Activated CD8-positive, alpha-beta memory T cell treated with anti-CD3 and anti-CD28 coated beads, Interleukin-2, amount 10 ng/mL, durations not matched to agents 7 days and 5 days (primary cell): ENCODE results near the gene LBX1. TPM values are rescaled to one million over a fixed set of nuclear protein-coding genes. Genes with fewer than 3 reads are reported as not detected.

Experiments
- ATAC-seq: fragments of 150-1000 bp; cut with Tn5 transposase; one replicate; pipeline ENCODE4 v1.10.0; 2021; ENCODE audit warnings: moderate library complexity
- CTCF ChIA-PET: fragments of 350-600 bp; sonication (Branson Sonifier 250); formaldehyde crosslinking; loops from one replicate; lab custom pipeline; 2021; ENCODE audit warnings: antibody characterized with exemption; lab: Charles Lee
- DNase-seq: peaks from one replicate; pipeline ENCODE4 v3.0.0-alpha.2; 2020
- H3K27ac Mint-ChIP-seq: one replicate; pipeline ENCODE4 v1.8.0; 2021; ENCODE audit warnings: mild to moderate bottlenecking, mixed read lengths
- H3K27me3 Mint-ChIP-seq: one replicate; pipeline ENCODE4 v1.8.0; 2021; ENCODE audit warnings: mixed read lengths
- H3K36me3 Mint-ChIP-seq: one replicate; pipeline ENCODE4 v1.8.0; 2021; ENCODE audit warnings: mild to moderate bottlenecking, mixed read lengths
- H3K4me1 Mint-ChIP-seq: one replicate; pipeline ENCODE4 v1.8.0; 2021; ENCODE audit warnings: mixed read lengths
- H3K4me3 Mint-ChIP-seq: one replicate; pipeline ENCODE4 v1.8.0; 2021; ENCODE audit warnings: mild to moderate bottlenecking, moderate library complexity, mixed read lengths
- H3K9me3 Mint-ChIP-seq: one replicate; pipeline ENCODE4 v1.8.0; 2022; ENCODE audit warnings: low read depth, mixed read lengths
- total RNA-seq, 2 experiments: library from RNA; stranded (reverse); gene quantifications; one replicate each; pipeline ENCODE4 v1.2.3, GENCODE V29; 2021

Gene LBX1
- total RNA-seq, 2 experiments from 2014 or later, result not detected

DNA sequence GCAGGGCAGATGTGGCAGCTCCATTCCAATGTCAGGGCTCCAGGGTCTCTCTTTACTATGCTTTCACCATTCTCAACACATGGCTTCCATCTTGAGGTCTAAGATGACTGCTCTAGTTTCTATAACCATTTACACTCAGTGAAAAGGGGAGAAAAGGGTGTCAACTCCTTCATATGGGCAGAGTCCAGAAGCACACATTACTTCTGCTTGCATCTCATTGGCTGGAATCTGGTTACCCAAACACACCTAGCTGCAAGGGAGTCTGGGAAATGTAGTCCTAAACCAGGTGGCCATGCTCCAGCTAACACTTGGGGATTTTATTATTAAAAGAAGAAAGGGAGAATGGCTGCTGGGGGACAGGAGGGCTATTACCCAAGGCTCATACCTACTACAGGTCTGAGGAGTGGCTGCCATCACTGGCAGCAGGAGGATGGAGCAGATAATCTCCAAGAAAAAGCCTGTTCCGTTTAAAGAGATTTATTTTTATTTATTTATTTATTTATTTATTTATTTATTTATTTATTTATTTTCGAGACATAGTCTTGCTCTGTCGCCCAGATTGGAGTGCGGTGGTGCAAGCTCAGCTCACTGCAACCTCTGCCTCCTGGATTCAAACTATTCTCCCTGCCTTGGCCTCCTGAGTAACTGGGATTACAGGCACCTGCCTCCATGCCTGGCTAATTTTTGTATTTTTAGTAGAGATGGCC is 29.1 kb upstream of the LBX1 start:
- Mint-ChIP-seq H3K9me3 (peaks cover 2% of the 10 kb centered on the region), H3K4me1 (no peaks in the 10 kb centered on the region), H3K36me3 (no peaks in the 10 kb centered on the region), H3K4me3 (no peak overlapping the region), H3K27ac (no peak overlapping the region), H3K27me3 (peaks cover 34% of the 10 kb centered on the region)
- ATAC-seq (peak; percentile 39), DNase-seq (no peak)
- CTCF ChIA-PET, result interaction anchor here (0.9 to 1.1 kb wide), 2 partner anchors 14 to 15 kb away, joined by 3 read pairs; no protein-coding TSS in a partner anchor

DNA sequence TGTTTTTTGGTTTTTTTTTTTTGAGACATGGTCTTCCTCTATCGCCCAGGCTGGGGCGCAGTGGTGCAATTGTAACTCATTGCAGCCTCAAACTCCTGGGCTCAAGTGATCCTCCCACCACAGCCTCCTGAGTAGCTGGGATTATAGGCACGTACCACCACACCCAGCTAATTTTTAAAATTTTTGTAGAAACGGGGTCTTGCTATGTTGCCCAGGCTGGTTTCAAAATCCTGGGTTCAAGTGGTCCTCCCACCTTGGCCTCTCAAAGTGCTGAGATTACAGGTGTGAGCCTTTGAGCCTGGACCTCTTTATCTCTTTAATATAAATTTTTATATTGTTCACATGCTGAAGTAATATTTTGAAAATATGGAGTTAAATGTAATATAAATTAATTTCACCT is 28.2 kb upstream of the LBX1 start:
- peaks cover 28% of the 10 kb centered on the region for H3K27me3 Mint-ChIP-seq
- H3K4me3 Mint-ChIP-seq, result no peak overlapping the region
- H3K4me1 Mint-ChIP-seq, result no peaks in the 10 kb centered on the region
- ATAC-seq, result no peak
- CTCF ChIA-PET, result interaction anchor here (0.7 to 1.1 kb wide), 2 partner anchors 14 to 45 kb away, joined by 3 to 4 read pairs; no protein-coding TSS in a partner anchor
- no peaks in the 10 kb centered on the region for H3K36me3 Mint-ChIP-seq
- peaks cover 2% of the 10 kb centered on the region for H3K9me3 Mint-ChIP-seq
- DNase-seq, result no peak
- H3K27ac Mint-ChIP-seq, result no peak overlapping the region

DNA sequence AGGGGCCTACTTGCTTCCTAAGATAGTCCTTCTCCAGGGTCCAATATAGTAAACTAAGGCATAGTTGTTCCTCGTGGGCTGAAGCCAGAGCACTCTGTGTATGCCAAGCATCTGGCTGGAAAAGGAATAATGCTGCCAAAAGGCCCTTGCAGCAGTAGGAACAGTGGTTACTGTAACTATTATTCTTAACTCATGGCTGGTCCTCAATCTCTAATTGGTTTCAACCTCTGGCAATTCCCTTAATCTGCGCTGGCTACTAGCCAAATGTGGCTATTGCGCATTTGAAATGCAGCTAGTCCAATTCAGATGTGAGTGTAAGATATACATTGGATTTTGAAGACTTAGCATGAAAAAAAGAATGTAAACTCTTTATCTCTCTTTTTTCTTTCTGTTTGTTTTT is 27.8 kb upstream of the LBX1 start:
- Mint-ChIP-seq H3K27me3 (peaks cover 25% of the 10 kb centered on the region), H3K27ac (no peak overlapping the region), H3K4me1 (no peaks in the 10 kb centered on the region), H3K9me3 (peaks cover 2% of the 10 kb centered on the region), H3K4me3 (no peak overlapping the region), H3K36me3 (no peaks in the 10 kb centered on the region)
- no peak for ATAC-seq
- CTCF ChIA-PET, result interaction anchor here (0.7 to 1.1 kb wide), 2 partner anchors 13 to 45 kb away, joined by 3 to 4 read pairs; no protein-coding TSS in a partner anchor
- DNase-seq, result no peak

DNA sequence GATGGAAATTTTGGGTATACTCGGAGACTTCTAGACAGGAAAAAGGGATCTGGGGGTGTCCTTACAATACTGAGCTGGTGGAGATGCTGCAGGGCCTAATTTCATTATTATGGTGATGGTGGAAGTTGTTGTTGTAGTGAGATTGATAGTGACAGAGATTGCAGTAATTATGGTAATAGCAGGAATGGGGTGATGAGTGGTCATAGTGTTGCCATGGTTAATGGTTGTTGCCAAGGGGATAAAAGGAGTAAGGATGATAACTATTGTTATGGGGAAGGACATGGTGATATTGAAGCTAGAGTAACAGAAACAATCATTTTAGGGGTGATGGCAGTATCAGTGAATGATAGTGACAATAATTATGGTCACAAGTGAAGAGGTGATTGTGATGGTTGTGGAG is 27.1 kb upstream of the LBX1 start:
- CTCF ChIA-PET, result no interaction called here
- no peak for DNase-seq
- Mint-ChIP-seq H3K36me3 (no peaks in the 10 kb centered on the region), H3K4me3 (no peak overlapping the region), H3K27me3 (peaks cover 25% of the 10 kb centered on the region), H3K4me1 (no peaks in the 10 kb centered on the region), H3K9me3 (peaks cover 2% of the 10 kb centered on the region), H3K27ac (no peak overlapping the region)
- ATAC-seq, result no peak

DNA sequence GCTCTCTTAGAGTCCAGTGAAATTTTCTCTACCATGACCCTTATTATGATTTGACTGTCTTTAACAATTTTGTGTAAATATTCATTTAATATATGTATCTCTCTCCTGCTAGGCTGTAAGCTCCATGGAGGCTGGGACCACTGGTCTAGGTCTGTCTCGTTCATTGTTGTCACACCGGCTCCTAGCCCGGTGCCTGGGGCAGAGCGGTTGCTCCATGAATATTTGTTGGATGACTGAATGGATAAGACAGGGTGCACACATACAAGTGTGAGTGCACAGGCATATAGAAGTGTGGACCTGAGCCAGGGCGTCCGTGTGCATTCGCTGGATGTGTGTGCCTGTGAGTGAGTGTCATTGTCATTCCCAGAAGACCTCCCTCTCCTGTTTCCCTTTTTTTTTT is 20.9 kb upstream of the LBX1 start:
- H3K27ac Mint-ChIP-seq, result no peak overlapping the region
- H3K4me1 Mint-ChIP-seq, result no peaks in the 10 kb centered on the region
- ATAC-seq (no peak), DNase-seq (no peak)
- no peak overlapping the region for H3K4me3 Mint-ChIP-seq
- H3K9me3 Mint-ChIP-seq, result no peaks in the 10 kb centered on the region
- no peaks in the 10 kb centered on the region for H3K36me3 Mint-ChIP-seq
- CTCF ChIA-PET, result no interaction called here
- peaks cover 35% of the 10 kb centered on the region for H3K27me3 Mint-ChIP-seq

DNA sequence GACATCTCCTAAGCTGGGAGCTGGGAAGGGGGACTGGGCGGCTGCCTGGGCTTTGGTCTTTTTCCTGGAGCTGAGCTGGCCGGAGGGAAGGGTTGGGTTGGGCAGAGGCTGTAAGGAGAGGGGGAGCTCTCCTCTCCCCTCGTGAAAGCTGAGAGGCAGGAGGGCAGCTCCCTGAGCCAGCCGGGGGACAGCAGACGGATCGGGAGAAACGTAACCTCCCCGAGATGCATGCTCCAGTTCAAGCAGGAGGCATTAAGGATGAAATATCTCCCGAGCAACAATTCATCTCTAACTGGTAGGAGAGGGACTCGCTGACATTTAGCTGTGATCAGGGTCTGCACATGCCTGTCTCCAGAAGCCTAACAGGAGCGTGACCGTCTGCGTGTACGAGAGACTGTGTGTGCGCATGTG is 19.9 kb upstream of the LBX1 start:
- DNase-seq (no peak), ATAC-seq (no peak)
- Mint-ChIP-seq H3K4me3 (no peak overlapping the region), H3K9me3 (no peaks in the 10 kb centered on the region), H3K27me3 (peaks cover 39% of the 10 kb centered on the region), H3K27ac (no peak overlapping the region), H3K4me1 (no peaks in the 10 kb centered on the region), H3K36me3 (no peaks in the 10 kb centered on the region)
- CTCF ChIA-PET, result no interaction called here

DNA sequence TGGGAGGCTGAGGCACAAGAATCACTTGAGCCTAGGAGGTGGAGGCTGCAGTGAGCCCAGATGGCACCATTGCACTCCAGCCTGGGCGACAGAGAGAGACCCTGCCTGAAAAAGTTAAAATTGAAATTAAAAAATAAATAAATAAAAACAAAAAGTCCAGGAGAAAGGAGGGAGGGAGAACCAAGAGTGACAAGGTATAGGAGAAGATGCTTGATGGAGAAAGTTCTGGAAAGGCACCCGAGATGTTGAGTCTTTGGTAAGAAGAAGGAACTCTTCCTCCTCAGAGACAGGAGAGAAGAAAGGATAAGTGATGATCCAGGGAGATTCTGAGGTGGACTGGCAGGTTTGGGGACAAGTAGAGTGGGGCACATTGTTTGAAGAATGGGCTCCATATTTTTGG is 17.4 kb upstream of the LBX1 start:
- Mint-ChIP-seq H3K27me3 (peaks cover 44% of the 10 kb centered on the region), H3K9me3 (no peaks in the 10 kb centered on the region), H3K27ac (no peak overlapping the region), H3K36me3 (no peaks in the 10 kb centered on the region), H3K4me3 (no peak overlapping the region), H3K4me1 (no peaks in the 10 kb centered on the region)
- DNase-seq, result no peak
- CTCF ChIA-PET, result no interaction called here
- no peak for ATAC-seq

DNA sequence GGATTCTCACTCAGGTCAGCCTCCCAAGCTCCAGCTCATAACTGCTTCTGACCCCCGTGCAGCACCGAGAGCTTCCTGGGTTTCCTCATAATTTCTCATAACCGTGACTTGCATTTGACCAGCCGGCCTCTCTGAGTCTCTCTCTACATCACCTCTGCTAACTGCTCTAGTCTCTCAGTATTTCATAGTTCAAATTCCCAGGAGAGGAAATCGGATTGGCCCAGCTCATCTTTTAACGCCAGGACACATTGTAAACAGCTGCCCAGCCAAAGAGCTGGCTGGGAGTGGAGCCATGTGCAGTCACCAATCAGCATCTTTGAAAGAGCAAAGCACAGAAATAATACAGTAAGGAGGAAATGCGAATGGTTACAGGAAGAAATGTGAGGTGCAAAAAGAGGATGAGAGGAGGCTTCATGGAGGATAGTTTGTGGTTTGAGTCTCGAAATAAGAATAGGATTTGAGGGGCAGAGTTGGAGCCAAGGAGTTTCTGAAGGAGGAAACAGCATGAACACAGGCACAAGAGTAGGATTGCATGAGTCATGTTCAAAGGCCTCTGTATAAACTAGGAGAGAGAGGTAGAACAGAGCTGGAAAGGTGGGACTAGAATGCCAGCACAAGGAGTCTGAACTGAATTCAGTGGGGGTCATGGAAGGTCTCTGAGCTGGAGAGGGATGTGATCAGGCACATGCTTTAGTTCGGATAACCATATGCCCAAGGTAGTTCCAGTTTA is 15.2 kb upstream of the LBX1 start:
- ATAC-seq (no peak), DNase-seq (no peak)
- Mint-ChIP-seq H3K9me3 (no peaks in the 10 kb centered on the region), H3K27ac (no peak overlapping the region), H3K36me3 (no peaks in the 10 kb centered on the region), H3K4me1 (no peaks in the 10 kb centered on the region), H3K27me3 (peaks cover 43% of the 10 kb centered on the region), H3K4me3 (no peak overlapping the region)
- CTCF ChIA-PET, result interaction anchor here (0.8 to 1.5 kb wide), 4 partner anchors 13 to 102 kb away, joined by 3 to 4 read pairs (median 3); no protein-coding TSS in a partner anchor

DNA sequence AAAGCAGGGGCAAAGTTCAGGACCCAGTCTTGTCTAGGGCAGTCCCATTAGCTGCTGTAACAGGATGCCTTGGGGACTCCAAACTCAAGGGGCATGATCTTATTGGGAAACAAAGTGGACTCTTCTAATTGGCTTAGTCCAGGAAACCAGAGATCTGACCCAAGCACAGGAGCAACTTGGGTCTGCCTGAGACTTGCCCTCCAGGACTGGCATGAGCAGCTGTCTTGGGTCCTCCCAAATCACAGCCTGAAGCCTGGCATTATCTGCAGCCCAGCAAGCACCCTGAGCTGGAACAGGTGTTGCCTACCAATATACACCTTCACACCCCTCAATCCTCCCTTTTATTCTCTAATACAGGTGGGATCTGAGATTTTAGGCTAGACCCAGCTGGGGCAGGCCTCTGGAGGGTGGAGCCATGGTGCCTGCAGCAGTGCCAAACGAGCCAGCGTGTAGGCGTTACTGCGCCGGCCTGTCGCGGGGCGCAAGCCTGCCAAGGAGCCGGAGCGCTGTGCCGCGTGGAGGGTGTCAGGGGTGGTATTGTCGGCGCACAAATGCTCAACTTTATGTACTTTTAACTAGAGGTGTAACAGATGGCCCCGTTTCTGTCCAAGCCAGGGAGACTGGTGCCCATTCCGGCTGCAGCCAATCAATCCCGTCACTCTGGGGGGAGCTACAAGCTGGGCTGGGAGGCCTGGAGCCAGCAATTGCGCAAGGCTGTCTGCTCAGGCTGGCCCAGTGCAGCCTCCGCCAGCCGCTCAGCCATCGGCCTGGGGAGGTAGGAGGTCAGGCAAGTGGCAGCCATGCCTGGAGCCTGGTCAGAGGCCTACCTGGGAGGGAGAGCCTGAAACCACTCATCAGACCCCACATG is 12.8 kb upstream of the LBX1 start:
- CTCF ChIA-PET, result interaction anchor here (1.3 kb wide), 1 partner anchor 225 kb away, joined by 3 read pairs; no protein-coding TSS in a partner anchor
- Mint-ChIP-seq H3K27me3 (peaks cover 59% of the 10 kb centered on the region), H3K4me1 (peaks cover 5% of the 10 kb centered on the region), H3K9me3 (no peaks in the 10 kb centered on the region), H3K27ac (no peak overlapping the region), H3K4me3 (no peak overlapping the region), H3K36me3 (no peaks in the 10 kb centered on the region)
- ATAC-seq (no peak), DNase-seq (no peak)

DNA sequence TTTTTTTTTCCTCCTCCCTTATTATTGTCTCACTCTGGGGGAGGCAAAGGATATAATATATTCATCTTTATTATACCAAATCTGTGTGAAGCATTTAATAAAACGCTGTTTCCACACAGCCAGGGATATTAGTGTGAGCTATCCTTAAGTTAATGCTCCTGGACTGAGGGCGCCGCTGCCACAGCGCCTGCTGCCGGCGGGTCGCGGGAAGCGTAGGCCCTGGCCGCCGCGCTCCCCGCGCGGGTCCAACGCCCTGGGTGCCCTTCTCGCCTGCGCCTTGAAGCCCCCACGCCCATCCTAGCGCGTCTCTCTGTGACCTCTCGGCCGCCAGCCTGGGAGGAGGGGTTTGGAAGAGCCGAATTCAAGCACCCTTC is 9.5 kb upstream of the LBX1 start:
- CTCF ChIA-PET, result interaction anchor here (0.6 to 5.7 kb wide), 8 partner anchors 12 to 500 kb away, joined by 3 to 33 read pairs (median 4); no protein-coding TSS in a partner anchor
- Mint-ChIP-seq H3K36me3 (no peaks in the 10 kb centered on the region), H3K27ac (no peak overlapping the region), H3K4me3 (no peak overlapping the region), H3K9me3 (no peaks in the 10 kb centered on the region), H3K27me3 (peaks cover 69% of the 10 kb centered on the region), H3K4me1 (peaks cover 8% of the 10 kb centered on the region)
- peak; percentile 55 for ATAC-seq
- DNase-seq, result no peak

DNA sequence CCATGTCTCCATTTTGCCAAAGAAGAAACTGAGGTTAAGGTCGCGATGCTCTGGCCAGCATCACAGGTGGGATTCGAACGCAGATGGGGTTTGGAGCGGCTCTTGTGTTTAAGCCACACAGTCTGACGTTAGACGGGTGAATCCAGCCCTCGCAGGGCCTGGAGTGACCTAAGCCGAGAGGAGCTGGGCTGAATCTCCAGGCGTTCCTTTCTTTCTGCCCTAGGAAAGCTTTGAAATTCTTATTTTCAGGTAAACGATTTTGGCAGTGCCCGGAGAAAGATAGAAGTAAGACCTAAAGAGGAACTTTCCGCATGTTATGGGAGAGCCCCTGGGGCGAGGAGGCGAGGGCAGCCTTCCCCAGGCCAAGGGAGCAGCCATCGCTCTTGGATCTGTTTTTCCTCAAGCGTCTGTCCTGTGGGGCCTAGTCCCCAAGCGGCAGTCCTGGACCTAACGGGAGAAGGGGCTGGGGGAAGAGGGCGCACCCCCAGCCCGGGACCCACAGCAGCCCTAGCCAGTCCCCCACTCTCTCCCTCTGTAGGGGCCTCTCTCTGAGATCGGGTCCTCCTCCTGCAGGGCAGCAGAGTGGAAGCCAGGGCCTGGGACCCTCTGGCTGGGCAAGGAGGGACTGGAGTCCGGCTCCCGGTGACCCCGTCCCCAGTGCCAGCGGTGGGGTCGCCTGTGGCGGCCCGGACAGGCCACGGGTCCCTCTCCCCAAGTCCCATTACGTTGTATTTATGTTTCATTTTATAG is 8.9 kb upstream of the LBX1 start:
- no peak overlapping the region for H3K4me3 Mint-ChIP-seq
- ATAC-seq (no peak), DNase-seq (no peak)
- no peaks in the 10 kb centered on the region for H3K36me3 Mint-ChIP-seq
- H3K27me3 Mint-ChIP-seq, result peaks cover 71% of the 10 kb centered on the region
- H3K9me3 Mint-ChIP-seq, result no peaks in the 10 kb centered on the region
- H3K27ac Mint-ChIP-seq, result no peak overlapping the region
- CTCF ChIA-PET, result interaction anchor here (0.6 to 5.7 kb wide), 12 partner anchors 12 to 500 kb away, joined by 3 to 33 read pairs (median 3); no protein-coding TSS in a partner anchor
- peaks cover 8% of the 10 kb centered on the region for H3K4me1 Mint-ChIP-seq

DNA sequence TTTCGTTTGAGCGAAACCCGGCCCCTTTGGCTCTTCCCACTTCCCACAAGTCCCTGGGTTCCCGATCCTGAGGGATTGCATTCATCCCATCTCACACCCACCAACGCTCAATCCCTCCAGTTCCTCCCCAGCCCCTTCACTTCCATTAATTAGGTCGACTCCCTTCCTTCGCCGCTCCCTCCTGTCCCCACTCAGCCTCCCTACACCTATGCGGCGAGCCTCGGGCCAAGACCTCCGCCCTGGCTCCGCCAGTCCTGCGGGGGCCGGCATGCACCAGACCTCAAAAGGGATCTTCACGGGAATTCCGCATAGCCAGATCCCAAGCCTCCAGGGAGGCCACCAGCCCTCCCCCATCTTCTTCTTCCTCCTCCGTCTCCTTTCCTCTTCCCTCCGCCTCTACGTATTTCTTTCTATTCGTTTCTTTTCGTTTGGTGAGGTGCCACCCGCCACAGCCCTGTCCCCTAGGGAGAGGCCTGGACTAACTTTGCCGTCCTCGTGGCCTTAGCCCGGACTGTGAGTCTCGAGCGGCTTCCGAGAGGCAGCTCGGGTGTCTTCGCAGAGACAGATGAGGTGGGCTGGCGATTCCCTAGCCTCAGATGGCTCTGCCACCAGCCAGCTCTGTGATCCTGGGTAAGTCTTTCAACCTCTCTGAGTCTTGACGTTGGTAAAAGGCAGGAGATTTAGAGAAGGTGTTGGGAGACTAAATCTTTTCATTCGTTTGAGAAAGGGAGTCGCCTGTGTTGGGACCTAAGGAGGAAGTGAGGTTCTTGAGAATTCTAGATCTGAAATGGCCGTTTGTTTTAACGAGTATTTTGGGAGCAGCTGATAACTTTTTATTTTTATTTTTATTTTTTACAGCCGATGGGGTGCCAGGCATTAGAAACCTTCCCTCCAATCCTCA is 8.1 kb upstream of the LBX1 start:
- CTCF ChIA-PET, result interaction anchor here (0.8 to 5.7 kb wide), 9 partner anchors 11 to 95 kb away, joined by 3 to 33 read pairs (median 3); no protein-coding TSS in a partner anchor
- Mint-ChIP-seq H3K4me3 (no peak overlapping the region), H3K9me3 (no peaks in the 10 kb centered on the region), H3K27me3 (peaks cover 76% of the 10 kb centered on the region), H3K4me1 (peaks cover 8% of the 10 kb centered on the region), H3K27ac (no peak overlapping the region), H3K36me3 (no peaks in the 10 kb centered on the region)
- DNase-seq (no peak), ATAC-seq (no peak)
